GM21528 (cell line): ENCODE results near the gene MACIR.
A peak's percentile ranks its signal among the peaks of the same experiment; 100 is the strongest.

Experiments used
- ATAC-seq: cut with Tn5 transposase; IDR thresholded peaks from one replicate; pipeline ENCODE4 v1.9.1; 2021; ENCODE audit warnings: mild to moderate bottlenecking, moderate library complexity; ENCODE audit not compliant: unreplicated experiment, low FRiP score

MACIR gene

GRCh38 chr5:103244398-103244797, 14.2 kb upstream of the MACIR start:
- no peak for ATAC-seq

- no peak for ATAC-seq
Observed at GRCh38 chr5:103245761-103246160, 12.8 kb upstream of the MACIR start.

- ATAC-seq = no peak
Observed at GRCh38 chr5:103247118-103247517, 11.4 kb upstream of the MACIR start.

GRCh38 chr5:103249068-103249467, 9.5 kb upstream of the MACIR start:
- no peak for ATAC-seq

- ATAC-seq = no peak
Observed at GRCh38 chr5:103254921-103255320, 3.6 kb upstream of the MACIR start.

- no peak for ATAC-seq
Observed at GRCh38 chr5:103255691-103256090, 2.9 kb upstream of the MACIR start.

- no peak for ATAC-seq
Observed at GRCh38 chr5:103256178-103256577, 2.4 kb upstream of the MACIR start.

- ATAC-seq = peak; percentile 48
Observed at GRCh38 chr5:103258957-103259704, 568 bp downstream of the MACIR start.

GRCh38 chr5:103259705-103260355, 1.3 kb downstream of the MACIR start:
- no peak for ATAC-seq

- peak; percentile 39 for ATAC-seq
Observed at GRCh38 chr5:103260951-103261350, 2.4 kb downstream of the MACIR start.

- no peak for ATAC-seq
Observed at GRCh38 chr5:103262422-103262871, 3.9 kb downstream of the MACIR start.

- ATAC-seq = no peak
Observed at GRCh38 chr5:103263054-103263453, 4.5 kb downstream of the MACIR start.

GRCh38 chr5:103264508-103264907, 5.9 kb downstream of the MACIR start:
- ATAC-seq = no peak

GRCh38 chr5:103270581-103270980, 12.0 kb downstream of the MACIR start:
- ATAC-seq = no peak

- ATAC-seq = no peak
Observed at GRCh38 chr5:103271570-103272289, 13.2 kb downstream of the MACIR start.

- no peak for ATAC-seq
Observed at GRCh38 chr5:103272377-103272776, 13.8 kb downstream of the MACIR start.

GRCh38 chr5:103273952-103274351, 15.4 kb downstream of the MACIR start:
- ATAC-seq = no peak

- no peak for ATAC-seq
Observed at GRCh38 chr5:103275851-103276250, 17.3 kb downstream of the MACIR start.

- no peak for ATAC-seq
Observed at GRCh38 chr5:103280967-103281366, 22.4 kb downstream of the MACIR start.

- no peak for ATAC-seq
Observed at GRCh38 chr5:103283120-103283519, 24.6 kb downstream of the MACIR start.

GRCh38 chr5:103283869-103284268, 25.3 kb downstream of the MACIR start:
- no peak for ATAC-seq
